AG04449 (cell line): Measurements from ENCODE around the gene NTM.

Experiments
- CTCF ChIA-PET: fragments of 350-600 bp; formaldehyde crosslinking; extraction: SDS; loops from one replicate; lab custom pipeline; 2021; ENCODE audit warnings: antibody characterized with exemption; lab: Yijun Ruan, JAX
- POLR2A ChIA-PET: fragments of 400-600, 350-600 bp; formaldehyde crosslinking; extraction: SDS; loops from one replicate; lab custom pipeline; 2020; ENCODE audit warnings: antibody characterized with exemption, inconsistent platforms; lab: Yijun Ruan, JAX
- DNase-seq: peaks from one replicate; pipeline ENCODE4 v3.0.0-alpha.2; 2010; ENCODE audit warnings: low read depth, low spot score
- H3K4me3 ChIP-seq: 2 replicates; pipeline ENCODE4 v1.5.1; 2011; ENCODE audit warnings: low read depth, mild to moderate bottlenecking, control low read depth, low read length
- TF ChIP-seq, protein P1 (sequence below): IDR thresholded peaks from one replicate; pipeline ENCODE4 v1.5.1; 2011; ENCODE audit warnings: mild to moderate bottlenecking, moderate library complexity, low read length, control low read depth, inconsistent platforms; ENCODE audit not compliant: insufficient read depth; ENCODE audit errors: missing control alignments

Gene NTM

DNA sequence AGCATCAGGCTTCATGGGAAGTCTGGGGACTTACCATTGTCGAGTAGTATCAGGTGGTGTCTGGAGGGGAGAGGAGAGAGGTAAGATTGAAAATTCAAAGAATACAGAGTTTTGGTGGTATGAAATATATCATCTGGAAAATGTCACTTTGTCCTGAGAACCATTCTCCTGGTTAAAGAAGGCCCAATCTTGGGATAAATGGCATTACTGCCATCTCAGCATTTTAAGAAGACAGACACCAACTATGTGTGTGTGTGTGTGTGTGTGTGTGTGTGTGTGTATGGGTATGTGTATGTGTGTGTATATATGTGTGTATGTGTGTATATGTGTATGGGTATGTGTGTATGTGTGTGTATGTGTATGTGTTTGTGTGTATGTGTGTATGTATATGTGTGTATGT lies 673.3 kb downstream of the NTM start:
- CTCF ChIA-PET = interaction anchor here (1.2 to 7.9 kb wide), 3 partner anchors 8 to 369 kb away, joined by 3 to 69 read pairs (median 9); no protein-coding TSS in a partner anchor

DNA sequence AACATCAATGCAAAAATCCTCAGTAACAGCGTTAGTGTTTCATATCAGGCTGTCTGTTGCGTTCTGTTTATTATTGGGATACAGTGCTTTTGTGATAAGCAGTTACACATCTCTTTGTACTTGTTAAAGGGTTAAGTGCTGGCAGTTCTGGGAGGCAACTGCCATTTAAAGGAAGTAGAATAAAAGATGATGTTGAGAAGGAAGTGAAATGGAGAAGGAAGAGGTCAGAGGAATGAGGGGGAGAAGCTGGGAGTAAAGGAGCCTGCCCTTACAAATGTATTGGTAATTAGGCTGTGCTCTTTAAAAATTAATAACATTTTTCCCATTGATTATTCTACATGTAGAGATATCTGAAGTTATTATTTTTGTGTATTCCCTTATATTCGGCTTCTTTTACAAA lies 674.7 kb downstream of the NTM start:
- CTCF ChIA-PET = interaction anchor here (0.9 to 7.9 kb wide), 5 partner anchors 8 to 350 kb away, joined by 3 to 69 read pairs (median 4); no protein-coding TSS in a partner anchor
- no peak overlapping the region for H3K4me3 ChIP-seq
- TF ChIP-seq, protein P1, sequence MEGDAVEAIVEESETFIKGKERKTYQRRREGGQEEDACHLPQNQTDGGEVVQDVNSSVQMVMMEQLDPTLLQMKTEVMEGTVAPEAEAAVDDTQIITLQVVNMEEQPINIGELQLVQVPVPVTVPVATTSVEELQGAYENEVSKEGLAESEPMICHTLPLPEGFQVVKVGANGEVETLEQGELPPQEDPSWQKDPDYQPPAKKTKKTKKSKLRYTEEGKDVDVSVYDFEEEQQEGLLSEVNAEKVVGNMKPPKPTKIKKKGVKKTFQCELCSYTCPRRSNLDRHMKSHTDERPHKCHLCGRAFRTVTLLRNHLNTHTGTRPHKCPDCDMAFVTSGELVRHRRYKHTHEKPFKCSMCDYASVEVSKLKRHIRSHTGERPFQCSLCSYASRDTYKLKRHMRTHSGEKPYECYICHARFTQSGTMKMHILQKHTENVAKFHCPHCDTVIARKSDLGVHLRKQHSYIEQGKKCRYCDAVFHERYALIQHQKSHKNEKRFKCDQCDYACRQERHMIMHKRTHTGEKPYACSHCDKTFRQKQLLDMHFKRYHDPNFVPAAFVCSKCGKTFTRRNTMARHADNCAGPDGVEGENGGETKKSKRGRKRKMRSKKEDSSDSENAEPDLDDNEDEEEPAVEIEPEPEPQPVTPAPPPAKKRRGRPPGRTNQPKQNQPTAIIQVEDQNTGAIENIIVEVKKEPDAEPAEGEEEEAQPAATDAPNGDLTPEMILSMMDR = no peak
- POLR2A ChIA-PET = no interaction called here
- no peak for DNase-seq

More for the DNA sequence above, 673.3 kb downstream of the NTM start:
- H3K4me3 ChIP-seq = no peak overlapping the region
- POLR2A ChIA-PET = no interaction called here
- TF ChIP-seq, protein P1 = no peak
- no peak for DNase-seq

DNA sequence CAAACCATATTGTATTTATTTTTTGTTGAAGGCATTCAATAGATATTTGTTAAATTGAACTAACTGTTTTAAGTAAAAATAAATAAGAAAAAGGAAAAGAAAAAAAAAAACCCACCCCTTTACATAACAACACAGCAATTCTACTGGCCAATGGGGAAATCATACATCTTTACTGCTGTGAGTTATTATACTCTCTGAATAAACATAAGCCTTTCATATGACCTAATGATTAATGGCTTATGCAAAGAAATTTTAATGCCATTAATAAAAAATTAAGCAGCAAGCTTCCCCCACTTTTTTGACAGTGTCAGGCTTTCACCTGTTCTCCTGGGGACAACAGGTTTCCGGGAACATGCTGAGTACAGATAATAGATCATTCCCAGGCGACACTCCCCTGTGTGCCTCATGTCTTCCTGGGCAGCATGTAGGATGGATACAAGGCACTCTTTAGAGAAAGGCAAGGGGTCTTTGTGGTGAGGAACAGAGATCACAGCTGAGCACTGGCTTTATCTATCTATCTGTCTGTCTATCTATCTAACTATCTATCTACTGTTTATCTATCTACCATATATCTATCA lies 676.0 kb downstream of the NTM start:
- CTCF ChIA-PET = interaction anchor here (1.2 to 7.9 kb wide), 3 partner anchors 9 to 17 kb away, joined by 3 to 69 read pairs (median 7); no protein-coding TSS in a partner anchor
- no peak for DNase-seq
- H3K4me3 ChIP-seq = no peak overlapping the region
- POLR2A ChIA-PET = no interaction called here
- TF ChIP-seq, protein P1 = no peak

DNA sequence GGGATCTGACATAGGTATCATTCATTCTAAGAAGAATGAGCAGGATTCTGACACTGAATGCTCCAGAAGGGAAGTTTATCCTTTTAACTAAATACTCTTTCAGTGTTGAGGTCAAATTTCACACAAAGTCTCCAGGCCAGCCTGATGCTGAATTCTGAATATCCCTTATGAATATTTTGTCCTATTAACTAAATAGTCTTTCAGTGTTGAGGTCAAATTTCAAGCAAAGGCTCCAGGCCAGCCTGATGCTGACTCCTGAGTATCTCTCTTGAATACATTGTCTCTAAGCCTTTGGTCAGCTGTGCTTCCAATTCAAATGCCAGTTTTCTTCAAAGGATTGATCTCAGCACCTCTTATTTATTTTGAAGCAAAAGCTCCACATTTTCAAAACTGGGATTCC lies 676.8 kb downstream of the NTM start:
- no peak for DNase-seq
- no peak overlapping the region for H3K4me3 ChIP-seq
- CTCF ChIA-PET = interaction anchor here (0.9 to 7.9 kb wide), 4 partner anchors 18 to 352 kb away, joined by 3 to 69 read pairs (median 7); no protein-coding TSS in a partner anchor
- TF ChIP-seq, protein P1 = no peak
- POLR2A ChIA-PET = interaction anchor here (0.5 kb wide), 1 partner anchor 79 kb away, joined by 3 read pairs; no protein-coding TSS in a partner anchor

DNA sequence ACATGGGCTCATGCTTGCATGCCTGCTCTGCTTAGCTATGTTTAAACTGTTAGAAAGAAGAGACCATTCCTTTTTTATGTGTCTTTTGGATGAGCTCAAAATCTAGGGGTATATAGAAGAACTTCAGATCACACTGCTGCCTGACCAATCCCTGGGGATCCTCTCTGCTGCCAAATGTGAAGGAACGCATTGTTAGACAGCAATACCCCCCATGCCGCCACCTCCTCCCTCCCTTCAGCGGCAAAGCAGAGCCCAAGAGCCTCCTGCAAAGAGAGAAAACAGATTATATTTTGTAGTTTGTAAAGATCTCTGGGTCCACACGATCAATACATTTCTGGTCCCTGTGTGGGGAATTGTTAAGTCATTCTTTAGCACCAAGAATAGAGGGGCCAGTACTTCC lies 677.6 kb downstream of the NTM start:
- no peak for DNase-seq
- ChIA-PET POLR2A (no interaction called here), CTCF (interaction anchor here (0.6 to 7.9 kb wide), 6 partner anchors 11 to 353 kb away, joined by 3 to 69 read pairs (median 4); no protein-coding TSS in a partner anchor)

DNA sequence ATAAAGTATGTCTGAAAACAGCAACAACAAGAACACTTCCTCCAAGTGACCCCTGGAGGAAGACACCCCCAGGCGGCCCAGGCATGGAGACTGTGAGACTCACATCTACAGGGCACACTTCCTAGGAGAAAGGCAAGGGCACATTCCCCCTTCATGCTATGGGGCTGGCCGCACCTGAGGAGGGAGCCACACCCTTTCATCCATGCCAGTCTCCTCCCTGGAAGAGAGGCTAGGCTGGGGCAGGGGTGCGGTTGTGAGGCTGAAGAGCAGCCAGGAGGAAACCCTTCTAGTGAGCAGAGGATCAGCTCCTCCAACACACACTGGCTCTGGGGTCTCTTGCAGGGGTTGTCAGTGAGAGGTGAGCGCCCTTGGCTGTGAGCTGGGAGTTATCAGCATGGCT lies 678.8 kb downstream of the NTM start:
- TF ChIP-seq, protein P1 = no peak
- no peak for DNase-seq
- POLR2A ChIA-PET = no interaction called here
- H3K4me3 ChIP-seq = no peak overlapping the region
- CTCF ChIA-PET = interaction anchor here (3.1 to 7.7 kb wide), 2 partner anchors 20 to 78 kb away, joined by 11 to 49 read pairs; no protein-coding TSS in a partner anchor

More for the DNA sequence above, 677.6 kb downstream of the NTM start:
- TF ChIP-seq, protein P1 = no peak
- H3K4me3 ChIP-seq = no peak overlapping the region
